HepG2 (cell line): Measurements from ENCODE around the gene VPS54. TPM values are rescaled to one million over a fixed set of nuclear protein-coding genes. Genes with fewer than 3 reads are reported as not detected.
A peak's percentile ranks its signal among the peaks of the same experiment; 100 is the strongest.
"Not testable (repeated sequence)": the region's sequence is repeated elsewhere in the genome, so short reads cannot be mapped to it uniquely, and the experiment has no call there.

ENCODE experiments used
- FOXA3 ChIP-seq: IDR thresholded peaks from 2 replicates; pipeline ENCODE4 v1.6.1; 2016; ENCODE audit warnings: missing genetic modification reagents, missing compliant biosample characterization
- HNF1A ChIP-seq, 2 experiments: sonication (generic) in 1 of 2; formaldehyde crosslinking in 1 of 2; IDR thresholded peaks; 2 replicates each; pipeline versions ENCODE4 v1.4.0 to v1.6.1; 2016 to 2020; ENCODE audit warnings: borderline replicate concordance in 1 of 2, low read depth in 1 of 2, mild to moderate bottlenecking in 1 of 2, missing genetic modification reagents in 1 of 2
- HOMEZ ChIP-seq: IDR thresholded peaks from 2 replicates; pipeline ENCODE4 v1.6.1; 2016; ENCODE audit warnings: low read depth
- MED1 ChIP-seq: sonication (generic); formaldehyde crosslinking; IDR thresholded peaks from 2 replicates; pipeline ENCODE4 v1.4.0; 2020; ENCODE audit warnings: missing genetic modification reagents
- RARA ChIP-seq: IDR thresholded peaks from 2 replicates; pipeline ENCODE4 v1.6.1; 2016; ENCODE audit warnings: missing genetic modification reagents, missing compliant biosample characterization
- SALL1 ChIP-seq: sonication (generic); formaldehyde crosslinking; IDR thresholded peaks from 2 replicates; pipeline ENCODE4 v1.8.0; 2022; ENCODE audit warnings: mild to moderate bottlenecking, missing genetic modification reagents
- SATB2 ChIP-seq: sonication (generic); formaldehyde crosslinking; IDR thresholded peaks from 2 replicates; pipeline ENCODE4 v1.5.0; 2020; ENCODE audit warnings: missing genetic modification reagents
- TEAD3 ChIP-seq: optimal IDR thresholded peaks from 2 replicates; pipeline ENCODE3; 2016; ENCODE audit warnings: borderline replicate concordance
- ZBTB10 ChIP-seq: sonication (generic); formaldehyde crosslinking; IDR thresholded peaks from 2 replicates; pipeline ENCODE4 v1.4.0; 2020; ENCODE audit warnings: missing genetic modification reagents, borderline replicate concordance
- ZMYM2 ChIP-seq: sonication (generic); formaldehyde crosslinking; IDR thresholded peaks from 2 replicates; pipeline ENCODE4 v1.8.0; 2022; ENCODE audit warnings: mild to moderate bottlenecking, missing genetic modification reagents
- ZMYM4 ChIP-seq: sonication (generic); formaldehyde crosslinking; IDR thresholded peaks from 2 replicates; pipeline ENCODE4 v1.8.1; 2023; ENCODE audit warnings: mild to moderate bottlenecking, missing genetic modification reagents
- ZNF614 ChIP-seq: IDR thresholded peaks from 2 replicates; pipeline ENCODE4 v1.6.1; 2018; ENCODE audit warnings: missing biosample characterization, missing genetic modification reagents, inconsistent platforms, borderline replicate concordance
- polyA plus RNA-seq, 8 experiments: library from polyadenylated mRNA; depleted of rRNA in 3 of 8; stranded (reverse) in 7 of 8; unstranded in 1 of 8; fragments of >200 nt; fragmentation: Illumina TruSeq in 4 of 8; extraction: Trizol in 4 of 8; gene quantifications; 2 replicates each; pipeline versions ENCODE4 v1.2.1 to v1.2.3, GENCODE V29; 2011 to 2016; ENCODE audit warnings: low read depth in 4 of 8, missing spikeins in 1 of 8, mixed read lengths in 1 of 8; ENCODE audit not compliant: insufficient read depth in 1 of 8
- total RNA-seq, 5 experiments: library from RNA; depleted of rRNA; stranded (reverse); fragments of >200 nt; fragmentation: Illumina TruSeq; extraction: Trizol; gene quantifications; 2 replicates each; pipeline ENCODE4 v1.2.3, GENCODE V29; 2016; ENCODE audit warnings: low read depth in 1 of 5
- TF ChIP-seq, protein P1 (sequence below): IDR thresholded peaks from 2 replicates; pipeline ENCODE4 v1.6.1; 2016
- TF ChIP-seq, protein P2 (sequence below): IDR thresholded peaks from 2 replicates; pipeline ENCODE4 v1.6.1; 2016; ENCODE audit warnings: mild to moderate bottlenecking

VPS54 gene
- total and polyA plus RNA-seq, 2 of the 13 experiments (the other 11 are each of a cell fraction or from before 2014, with no cell fraction given): 64.7 to 77.5 TPM

GRCh38 chr2:63996582-63997198 lies 22.5 kb downstream of the VPS54 start (continued):
- TF ChIP-seq HOMEZ (CRISPR knock-in tag) (peak; percentile 82; the same call in 1 of the 2 replicates), ZBTB10 (CRISPR knock-in tag) (0 out of 2 replicates have a peak, but pooled peaks have one; percentile 19), ZMYM2 (CRISPR knock-in tag) (peak; percentile 55; the same call in 1 of the 2 replicates), ZMYM4 (CRISPR knock-in tag) (0 out of 2 replicates have a peak, but pooled peaks have one; percentile 57), FOXA3 (CRISPR knock-in tag) (peak; percentile 28; the same call in 1 of the 2 replicates), RARA (CRISPR knock-in tag) (peak; percentile 38; the same call in 1 of the 2 replicates), TEAD3 (CRISPR knock-in tag) (peak; percentile 11), SATB2 (peak; percentile 70; the same call in 1 of the 2 replicates), MED1 (CRISPR knock-in tag) (peak; percentile 43), SALL1 (0 out of 2 replicates have a peak, but pooled peaks have one; percentile 26), ZNF614 (0 out of 2 replicates have a peak, but pooled peaks have one; percentile 25), HNF1A (CRISPR knock-in tag; IDR thresholded peaks at IDR 0.05; ENCODE audit: borderline replicate concordance) (peak; percentile 57; the same call in 1 of the 2 replicates)
- TF ChIP-seq, protein P1, sequence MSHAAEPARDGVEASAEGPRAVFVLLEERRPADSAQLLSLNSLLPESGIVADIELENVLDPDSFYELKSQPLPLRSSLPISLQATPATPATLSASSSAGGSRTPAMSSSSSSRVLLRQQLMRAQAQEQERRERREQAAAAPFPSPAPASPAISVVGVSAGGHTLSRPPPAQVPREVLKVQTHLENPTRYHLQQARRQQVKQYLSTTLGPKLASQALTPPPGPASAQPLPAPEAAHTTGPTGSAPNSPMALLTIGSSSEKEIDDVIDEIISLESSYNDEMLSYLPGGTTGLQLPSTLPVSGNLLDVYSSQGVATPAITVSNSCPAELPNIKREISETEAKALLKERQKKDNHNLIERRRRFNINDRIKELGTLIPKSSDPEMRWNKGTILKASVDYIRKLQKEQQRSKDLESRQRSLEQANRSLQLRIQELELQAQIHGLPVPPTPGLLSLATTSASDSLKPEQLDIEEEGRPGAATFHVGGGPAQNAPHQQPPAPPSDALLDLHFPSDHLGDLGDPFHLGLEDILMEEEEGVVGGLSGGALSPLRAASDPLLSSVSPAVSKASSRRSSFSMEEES (CRISPR knock-in tag): peak; percentile 75; the same call in 1 of the 2 replicates
- TF ChIP-seq, protein P2, sequence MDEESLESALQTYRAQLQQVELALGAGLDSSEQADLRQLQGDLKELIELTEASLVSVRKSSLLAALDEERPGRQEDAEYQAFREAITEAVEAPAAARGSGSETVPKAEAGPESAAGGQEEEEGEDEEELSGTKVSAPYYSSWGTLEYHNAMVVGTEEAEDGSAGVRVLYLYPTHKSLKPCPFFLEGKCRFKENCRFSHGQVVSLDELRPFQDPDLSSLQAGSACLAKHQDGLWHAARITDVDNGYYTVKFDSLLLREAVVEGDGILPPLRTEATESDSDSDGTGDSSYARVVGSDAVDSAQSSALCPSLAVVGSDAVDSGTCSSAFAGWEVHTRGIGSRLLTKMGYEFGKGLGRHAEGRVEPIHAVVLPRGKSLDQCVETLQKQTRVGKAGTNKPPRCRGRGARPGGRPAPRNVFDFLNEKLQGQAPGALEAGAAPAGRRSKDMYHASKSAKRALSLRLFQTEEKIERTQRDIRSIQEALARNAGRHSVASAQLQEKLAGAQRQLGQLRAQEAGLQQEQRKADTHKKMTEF (CRISPR knock-in tag): peak; percentile 20; the same call in 1 of the 2 replicates
- TF ChIP-seq HNF1A (IDR thresholded peaks at IDR 0.05; ENCODE audit: low read depth): not testable (repeated sequence)
